ENCODE results near the gene SEC14L3. TPM values are rescaled to one million over a fixed set of nuclear protein-coding genes. Genes with fewer than 3 reads are reported as not detected.

The SEC14L3 gene
- total and polyA plus RNA-seq, 10 of the 15 experiments (the other 5 are each of a cell fraction or from before 2014, with no cell fraction given) = 0.03 TPM; not detected in 9

- Histone ChIP-seq H3K27ac (ENCODE audit: control insufficient read depth, insufficient read depth) (peak overlapping the region; percentile 91), H3K79me2 (ENCODE audit: control insufficient read depth, insufficient read depth, low read length) (peaks cover 45% of the 10 kb centered on the region), H3K4me1 (ENCODE audit: control insufficient read depth, insufficient read depth, low read length) (peaks cover 22% of the 10 kb centered on the region), H3K9me3 (replicated peaks; ENCODE audit: control insufficient read depth, insufficient read depth, low read length) (no peaks in the 10 kb centered on the region; the same call in 2 of the 3 replicates), H3K9ac (ENCODE audit: control insufficient read depth, insufficient read depth, low read length) (peak overlapping the region; percentile 87), H4K20me1 (ENCODE audit: control insufficient read depth, insufficient read depth) (no peaks in the 10 kb centered on the region), H3K27me3 (replicated peaks in 1 of 2; ENCODE audit: control insufficient read depth in 2 of 2, insufficient read depth in 2 of 2, low read length in 1 of 2) (no peaks in the 10 kb centered on the region), H3K4me3 (peak overlapping the region; percentile 86), H3K36me3 (ENCODE audit: control insufficient read depth in 2 of 2, insufficient read depth in 2 of 2, low read length in 1 of 2) (peaks cover 0 to 17% of the 10 kb centered on the region in 2 experiments; a peak in 2 of 4 replicates), H2AFZ (ENCODE audit: control insufficient read depth, low read depth, low read length) (no peak overlapping the region), H3K4me2 (ENCODE audit: control insufficient read depth, insufficient read depth) (peak overlapping the region; percentile 83)
- ChIA-PET POLR2A (interaction anchor here (0.6 to 6.4 kb wide), 18 partner anchors 8 to 312 kb away, joined by 3 to 60 read pairs (median 4); partner anchors contain the start of genes CCDC157, RNF215, SEC14L2 and SF3A1), CTCF (interaction anchor here (0.7 to 7.5 kb wide), 11 partner anchors 10 to 184 kb away, joined by 3 to 172 read pairs (median 7); partner anchors contain the start of genes CASTOR1, CCDC157, RNF215 and SEC14L2), SMC1A (ENCODE audit: uncharacterized antibody, unreplicated experiment) (interaction anchor here (0.8 to 6.0 kb wide), 16 partner anchors 10 to 135 kb away, joined by 3 to 69 read pairs (median 4); partner anchors contain the start of genes CASTOR1, RNF215 and SEC14L2), RAD21 (ENCODE audit: unreplicated experiment) (interaction anchor here (1.1 to 7.3 kb wide), 8 partner anchors 8 to 134 kb away, joined by 3 to 137 read pairs (median 13); partner anchors contain the start of genes CASTOR1, RNF215, SEC14L2 and TBC1D10A)
- in situ Hi-C loops (cut with MboI) (no loop called here), intact Hi-C loops (cut with micrococcal nuclease; ENCODE audit: unreplicated experiment) (no loop called here)
- no peak for ATAC-seq
- no peak for FAIRE-seq
- 46% methylated on average over 18 of the region's 18 CpGs for WGBS (ENCODE audit: insufficient coverage, insufficient replicate concordance, low lambda C conversion rate, missing lambda C conversion rate)
- no peak for DNase-seq (ENCODE audit: low read depth, low spot score)
- BruUV-seq (replicated peaks) = no TSS peak
- TF ChIP-seq ZNF592 (IDR thresholded peaks at IDR 0.05) (no peak), ATF7 (IDR thresholded peaks at IDR 0.05; ENCODE audit: low read depth) (no peak), E4F1 (IDR thresholded peaks at IDR 0.05; ENCODE audit: borderline replicate concordance, partially characterized antibody) (no peak), ZBTB4 (CRISPR knock-in tag; IDR thresholded peaks at IDR 0.05) (no peak), EGR1 (IDR thresholded peaks at IDR 0.05; ENCODE audit: borderline replicate concordance in 1 of 2, low read depth in 2 of 2, low read length in 2 of 2) (no peak), MXI1 (IDR thresholded peaks at IDR 0.05; ENCODE audit: low read depth, low read length) (no peak), NR2F1 (conservative IDR thresholded peaks at IDR 0.05) (no peak), RBBP5 (conservative IDR thresholded peaks at IDR 0.05) (no peak), PAX8 (IDR thresholded peaks at IDR 0.05) (no peak), RELA (IDR thresholded peaks at IDR 0.05; ENCODE audit: borderline replicate concordance, partially characterized antibody) (no peak), MEF2A (IDR thresholded peaks at IDR 0.05; ENCODE audit: insufficient read depth, low read depth, low read length) (no peak), FOS (IDR thresholded peaks at IDR 0.05; ENCODE audit: borderline replicate concordance, extremely low read depth, insufficient read length) (no peak)
Observed at GRCh38 chr22:30422481-30423300, 49.1 kb downstream of the SEC14L3 start.

All from GM12878 (cell line).